ENCODE measurements around the gene MBP.

- TF ChIP-seq SUZ12 (IDR thresholded peaks at IDR 0.05) (no peak), SP1 (IDR thresholded peaks at IDR 0.05) (no peak), HDGF (IDR thresholded peaks at IDR 0.05; ENCODE audit: borderline replicate concordance) (no peak), FOXM1 (IDR thresholded peaks at IDR 0.05; ENCODE audit: borderline replicate concordance) (no peak), ELF4 (IDR thresholded peaks at IDR 0.05) (no peak), CTBP1 (IDR thresholded peaks at IDR 0.05; ENCODE audit: borderline replicate concordance) (no peak), TARDBP (IDR thresholded peaks at IDR 0.05) (no peak), PKNOX1 (IDR thresholded peaks at IDR 0.05) (no peak), BHLHE40 (IDR thresholded peaks at IDR 0.05; ENCODE audit: borderline replicate concordance) (no peak), FOXK2 (IDR thresholded peaks at IDR 0.05) (no peak)
Observed at GRCh38 chr18:77077401-77077800, 55.2 kb downstream of the MBP start.
